HG03175 (cell line): ENCODE measurements around the gene NFKBIL1.

ENCODE experiments used
- ATAC-seq: cut with Tn5 transposase; IDR thresholded peaks from one replicate; pipeline ENCODE4 v1.9.1; 2021; ENCODE audit warnings: mild to moderate bottlenecking, moderate library complexity; ENCODE audit not compliant: unreplicated experiment

The NFKBIL1 gene

GRCh38 chr6:31559958-31560696 lies 12.7 kb downstream of the NFKBIL1 start:
- peak; percentile 71 for ATAC-seq

DNA sequence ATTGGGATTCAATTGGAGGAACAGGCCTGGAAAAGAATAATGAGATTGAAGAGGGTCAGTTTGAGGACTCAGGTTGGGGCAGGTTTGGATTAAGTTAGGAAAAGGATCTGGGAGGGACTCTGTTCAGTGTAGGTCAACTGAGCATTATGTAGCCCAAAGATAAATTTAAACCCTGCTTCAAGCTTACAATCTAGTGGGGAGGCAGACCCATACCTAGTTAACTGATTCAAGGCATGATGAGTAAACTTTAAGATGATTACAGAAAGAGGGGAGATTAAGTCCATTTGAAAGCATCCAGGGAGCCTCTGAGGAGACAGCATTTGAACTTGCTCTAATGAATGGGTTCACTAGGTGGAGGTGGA lies 13.3 kb downstream of the NFKBIL1 start:
- no peak for ATAC-seq

DNA sequence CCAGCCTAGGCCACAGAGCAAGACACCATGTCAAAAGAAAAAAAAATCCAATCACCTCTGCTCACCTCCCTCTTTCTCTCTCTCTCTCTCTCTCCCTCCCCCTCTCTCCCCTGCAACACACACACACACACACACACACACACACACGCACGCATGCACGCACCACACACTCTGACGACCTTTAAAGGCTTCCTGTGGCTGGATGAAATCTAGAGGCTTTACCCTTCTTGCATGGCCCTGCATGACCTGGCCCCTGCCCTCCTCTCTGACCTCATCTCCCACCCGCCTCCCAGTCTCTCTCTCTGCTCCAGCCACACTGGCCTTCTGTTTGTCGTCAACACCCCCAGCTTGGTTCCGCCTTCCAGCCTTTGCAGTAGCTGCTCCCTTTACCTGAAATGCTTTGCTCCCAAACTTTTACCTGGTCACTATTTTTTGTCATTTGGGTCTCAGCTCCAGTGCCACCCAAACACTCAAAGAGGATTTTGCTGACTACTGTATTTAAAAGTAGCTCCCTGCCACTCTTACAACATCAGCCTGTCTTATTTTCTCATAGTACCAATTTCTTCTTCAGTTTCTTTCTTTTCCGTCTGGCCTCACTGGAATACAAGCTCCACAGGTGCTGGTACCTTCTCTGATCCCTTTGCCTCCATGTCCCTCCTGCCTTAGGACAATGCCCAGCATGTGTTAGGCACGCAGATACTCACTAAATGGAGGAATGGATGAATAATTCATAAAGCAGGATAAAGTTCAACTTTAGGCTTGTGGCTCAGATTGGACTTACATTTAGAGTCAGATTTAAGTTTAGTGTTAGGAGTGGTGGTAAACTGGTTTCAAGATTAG lies 20.3 kb downstream of the NFKBIL1 start:
- no peak for ATAC-seq

- ATAC-seq: peak; percentile 71
Measured at GRCh38 chr6:31568537-31568961, 21.1 kb downstream of the NFKBIL1 start.

DNA sequence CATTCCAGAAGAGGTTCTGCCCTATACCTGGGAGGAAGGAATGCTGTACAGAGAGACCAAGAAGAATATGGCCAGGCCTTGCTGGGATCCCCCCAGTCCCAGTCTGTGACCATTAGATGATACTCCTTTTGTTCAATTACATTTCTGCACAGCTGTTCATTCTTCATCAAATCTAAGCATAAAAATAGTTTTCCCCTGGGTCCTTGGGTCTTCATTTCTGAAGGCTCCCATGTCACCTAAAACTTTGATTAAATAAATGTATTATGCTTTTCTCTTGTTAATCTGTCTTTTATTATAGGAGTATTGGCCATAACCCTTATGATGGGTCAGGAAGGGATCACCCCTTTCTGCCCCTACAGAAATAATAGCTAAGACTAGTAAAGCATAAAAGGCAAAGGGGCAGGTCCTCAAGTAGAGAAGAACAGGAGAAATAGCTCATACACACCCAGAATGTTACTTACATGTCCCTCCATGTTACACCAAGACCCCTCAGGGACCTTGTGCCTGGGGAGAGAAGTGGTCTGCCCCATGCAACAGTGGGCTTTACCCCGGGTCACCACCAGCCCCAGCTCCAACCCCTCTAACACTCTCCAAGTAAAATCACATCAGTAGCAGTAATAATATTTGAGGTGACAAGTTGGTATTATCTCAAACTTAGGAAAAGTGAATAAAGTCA lies 22.6 kb downstream of the NFKBIL1 start:
- no peak for ATAC-seq

DNA sequence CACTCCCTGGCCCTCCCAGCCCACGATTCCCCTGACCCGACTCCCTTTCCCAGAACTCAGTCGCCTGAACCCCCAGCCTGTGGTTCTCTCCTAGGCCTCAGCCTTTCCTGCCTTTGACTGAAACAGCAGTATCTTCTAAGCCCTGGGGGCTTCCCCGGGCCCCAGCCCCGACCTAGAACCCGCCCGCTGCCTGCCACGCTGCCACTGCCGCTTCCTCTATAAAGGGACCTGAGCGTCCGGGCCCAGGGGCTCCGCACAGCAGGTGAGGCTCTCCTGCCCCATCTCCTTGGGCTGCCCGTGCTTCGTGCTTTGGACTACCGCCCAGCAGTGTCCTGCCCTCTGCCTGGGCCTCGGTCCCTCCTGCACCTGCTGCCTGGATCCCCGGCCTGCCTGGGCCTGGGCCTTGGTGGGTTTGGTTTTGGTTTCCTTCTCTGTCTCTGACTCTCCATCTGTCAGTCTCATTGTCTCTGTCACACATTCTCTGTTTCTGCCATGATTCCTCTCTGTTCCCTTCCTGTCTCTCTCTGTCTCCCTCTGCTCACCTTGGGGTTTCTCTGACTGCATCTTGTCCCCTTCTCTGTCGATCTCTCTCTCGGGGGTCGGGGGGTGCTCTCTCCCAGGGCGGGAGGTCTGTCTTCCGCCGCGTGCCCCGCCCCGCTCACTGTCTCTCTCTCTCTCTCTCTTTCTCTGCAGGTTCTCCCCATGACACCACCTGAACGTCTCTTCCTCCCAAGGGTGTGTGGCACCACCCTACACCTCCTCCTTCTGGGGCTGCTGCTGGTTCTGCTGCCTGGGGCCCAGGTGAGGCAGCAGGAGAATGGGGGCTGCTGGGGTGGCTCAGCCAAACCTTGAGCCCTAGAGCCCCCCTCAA lies 24.9 kb downstream of the NFKBIL1 start, which contains the start of gene LTA:
Gene LTA, plus strand, starts transcription at position 249 of the 871 bp plus-strand sequence. Its CDS starts 454 bp downstream, at position 703.
- peak; percentile 55 for ATAC-seq

- no peak for ATAC-seq
Measured at GRCh38 chr6:31573239-31574105, 26.1 kb downstream of the NFKBIL1 start.

- no peak for ATAC-seq
Measured at GRCh38 chr6:31574106-31575061, 27.0 kb downstream of the NFKBIL1 start.

GRCh38 chr6:31575335-31575901 lies 28.0 kb downstream of the NFKBIL1 start, which contains the start of gene TNF:
TNF (plus strand) TSS chr6:31575565; CDS start chr6:31575742, 177 bp downstream.
- no peak for ATAC-seq

DNA sequence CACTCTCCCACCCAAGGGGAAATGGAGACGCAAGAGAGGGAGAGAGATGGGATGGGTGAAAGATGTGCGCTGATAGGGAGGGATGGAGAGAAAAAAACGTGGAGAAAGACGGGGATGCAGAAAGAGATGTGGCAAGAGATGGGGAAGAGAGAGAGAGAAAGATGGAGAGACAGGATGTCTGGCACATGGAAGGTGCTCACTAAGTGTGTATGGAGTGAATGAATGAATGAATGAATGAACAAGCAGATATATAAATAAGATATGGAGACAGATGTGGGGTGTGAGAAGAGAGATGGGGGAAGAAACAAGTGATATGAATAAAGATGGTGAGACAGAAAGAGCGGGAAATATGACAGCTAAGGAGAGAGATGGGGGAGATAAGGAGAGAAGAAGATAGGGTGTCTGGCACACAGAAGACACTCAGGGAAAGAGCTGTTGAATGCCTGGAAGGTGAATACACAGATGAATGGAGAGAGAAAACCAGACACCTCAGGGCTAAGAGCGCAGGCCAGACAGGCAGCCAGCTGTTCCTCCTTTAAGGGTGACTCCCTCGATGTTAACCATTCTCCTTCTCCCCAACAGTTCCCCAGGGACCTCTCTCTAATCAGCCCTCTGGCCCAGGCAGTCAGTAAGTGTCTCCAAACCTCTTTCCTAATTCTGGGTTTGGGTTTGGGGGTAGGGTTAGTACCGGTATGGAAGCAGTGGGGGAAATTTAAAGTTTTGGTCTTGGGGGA lies 28.7 kb downstream of the NFKBIL1 start:
- ATAC-seq: no peak

GRCh38 chr6:31576897-31577578 lies 29.6 kb downstream of the NFKBIL1 start:
- no peak for ATAC-seq

DNA sequence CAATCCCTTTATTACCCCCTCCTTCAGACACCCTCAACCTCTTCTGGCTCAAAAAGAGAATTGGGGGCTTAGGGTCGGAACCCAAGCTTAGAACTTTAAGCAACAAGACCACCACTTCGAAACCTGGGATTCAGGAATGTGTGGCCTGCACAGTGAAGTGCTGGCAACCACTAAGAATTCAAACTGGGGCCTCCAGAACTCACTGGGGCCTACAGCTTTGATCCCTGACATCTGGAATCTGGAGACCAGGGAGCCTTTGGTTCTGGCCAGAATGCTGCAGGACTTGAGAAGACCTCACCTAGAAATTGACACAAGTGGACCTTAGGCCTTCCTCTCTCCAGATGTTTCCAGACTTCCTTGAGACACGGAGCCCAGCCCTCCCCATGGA lies 30.2 kb downstream of the NFKBIL1 start:
- no peak for ATAC-seq

GRCh38 chr6:31578184-31579118 lies 31.0 kb downstream of the NFKBIL1 start:
- ATAC-seq: no peak

DNA sequence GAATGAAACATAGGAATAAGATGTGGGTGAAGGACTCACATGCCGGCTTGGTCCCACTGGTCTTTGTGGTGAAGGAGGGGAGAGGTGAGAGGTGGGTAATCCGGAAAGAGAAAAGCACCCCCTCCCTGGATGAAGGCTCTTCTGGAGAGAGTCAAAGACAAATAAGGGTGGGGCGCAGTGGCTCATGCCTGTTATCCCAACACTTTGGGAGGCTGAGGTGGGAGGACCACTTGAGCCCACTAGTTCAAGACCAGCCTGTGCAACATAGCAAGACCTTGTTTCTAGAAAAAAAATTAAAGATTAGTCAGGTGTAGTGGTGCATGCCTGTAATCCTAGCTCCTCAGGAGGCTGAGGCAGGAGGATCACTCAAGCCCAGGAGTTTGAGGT lies 31.7 kb downstream of the NFKBIL1 start:
- no peak for ATAC-seq

- ATAC-seq: no peak
Measured at GRCh38 chr6:31579546-31580437, 32.4 kb downstream of the NFKBIL1 start.
